ENCODE data around the gene SLC9A8.
"Not testable (repeated sequence)": the region's sequence is repeated elsewhere in the genome, so short reads cannot be mapped to it uniquely, and the experiment has no call there.

Gene SLC9A8

DNA sequence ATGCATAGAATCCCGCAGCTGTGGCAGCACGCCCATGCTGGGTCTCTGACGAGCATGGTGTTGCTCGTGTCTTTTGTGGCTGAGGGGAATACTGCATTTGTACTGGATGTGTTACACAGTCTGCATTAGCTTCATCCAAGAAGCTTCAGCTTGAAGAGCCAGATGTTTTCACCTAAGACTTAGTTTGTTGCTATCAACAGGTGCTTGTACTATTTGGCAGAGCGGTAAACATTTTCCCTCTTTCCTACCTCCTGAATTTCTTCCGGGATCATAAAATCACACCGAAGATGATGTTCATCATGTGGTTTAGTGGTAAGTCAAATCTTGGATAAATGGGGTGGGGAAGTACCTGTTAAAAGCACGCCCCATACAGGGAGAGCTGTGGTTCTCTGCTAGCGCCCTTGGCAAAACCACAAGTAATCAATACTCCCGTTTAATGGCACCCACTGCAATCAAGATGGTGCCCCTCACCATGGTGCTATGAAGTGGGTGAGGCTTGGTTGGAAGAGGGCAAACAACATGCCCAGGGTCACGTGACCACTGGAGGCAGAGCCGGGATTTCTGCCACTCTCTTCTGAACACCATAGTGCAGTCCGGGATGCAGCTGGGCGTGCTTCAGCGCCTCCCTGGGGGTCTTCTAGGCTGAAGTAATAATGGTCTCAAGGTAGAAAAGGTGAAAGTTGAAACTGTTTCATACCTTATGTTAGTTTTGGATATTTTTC lies 68.3 kb downstream of the SLC9A8 start:
- DNase-seq: no peak

DNA sequence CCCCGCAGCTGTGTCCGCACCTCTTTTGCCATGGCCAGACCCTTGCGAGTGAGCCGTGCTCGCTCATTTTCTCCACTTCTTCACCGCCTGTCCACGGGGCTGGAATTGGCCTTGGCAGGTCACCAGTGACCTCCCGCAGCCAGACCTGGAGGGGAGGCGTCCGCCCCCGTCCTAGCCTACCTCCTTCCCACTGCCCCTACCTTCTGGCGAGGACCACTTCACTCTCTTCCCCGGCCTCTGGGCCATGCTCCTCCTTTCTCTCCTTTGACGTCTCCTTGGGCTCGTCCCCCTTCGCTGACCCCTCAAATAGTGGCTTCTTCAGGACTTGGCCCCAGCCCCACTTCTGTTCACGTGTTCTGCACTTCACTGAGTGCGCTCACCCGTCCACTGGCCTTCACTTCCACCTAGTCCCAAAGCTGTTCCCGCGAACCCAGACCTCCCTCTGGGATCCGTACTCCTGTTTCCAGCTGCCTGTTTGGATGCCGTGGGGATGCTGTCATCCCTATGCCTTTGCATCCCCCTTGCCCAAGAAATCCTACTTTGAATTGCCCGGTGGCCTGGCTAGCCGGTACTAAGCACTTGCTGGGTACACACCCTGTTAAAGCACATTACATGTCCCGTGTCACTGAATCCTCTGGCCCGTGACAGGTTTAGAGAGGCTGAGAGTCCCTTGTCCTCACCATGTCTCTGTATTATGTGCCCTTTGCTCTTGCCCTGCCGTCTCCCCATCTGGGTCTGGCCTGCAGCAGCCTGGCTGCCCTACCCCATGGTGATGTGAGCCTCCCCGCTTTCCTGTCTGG lies 69.7 kb downstream of the SLC9A8 start:
- no peak for DNase-seq

DNA sequence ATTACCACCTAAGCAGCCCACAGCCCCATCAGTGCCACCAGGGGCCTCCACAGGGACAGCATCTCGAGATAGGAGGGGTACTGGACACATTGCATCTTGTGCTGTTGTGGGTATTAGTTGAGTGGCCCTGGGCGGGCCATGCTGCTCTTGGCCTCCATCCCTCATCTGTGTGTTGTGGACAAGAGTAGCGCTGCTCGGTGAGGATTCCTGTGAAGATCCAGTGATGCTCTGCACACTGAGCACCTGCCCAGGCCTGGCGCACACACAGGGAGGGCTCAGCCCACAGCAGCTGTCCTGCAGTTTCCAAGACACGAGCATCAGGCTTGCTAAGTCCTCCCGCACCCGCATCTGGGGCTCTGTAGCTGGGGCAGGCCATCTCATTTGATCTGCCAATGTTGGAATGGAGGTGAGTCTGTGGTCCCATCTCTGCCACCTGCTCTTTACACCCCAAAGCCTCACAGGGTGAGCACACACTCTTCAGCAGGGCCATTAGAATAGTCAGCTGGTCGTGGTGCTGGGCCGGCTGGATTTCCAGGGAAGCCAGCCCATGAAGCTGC lies 70.7 kb downstream of the SLC9A8 start:
- DNase-seq: no peak

DNA sequence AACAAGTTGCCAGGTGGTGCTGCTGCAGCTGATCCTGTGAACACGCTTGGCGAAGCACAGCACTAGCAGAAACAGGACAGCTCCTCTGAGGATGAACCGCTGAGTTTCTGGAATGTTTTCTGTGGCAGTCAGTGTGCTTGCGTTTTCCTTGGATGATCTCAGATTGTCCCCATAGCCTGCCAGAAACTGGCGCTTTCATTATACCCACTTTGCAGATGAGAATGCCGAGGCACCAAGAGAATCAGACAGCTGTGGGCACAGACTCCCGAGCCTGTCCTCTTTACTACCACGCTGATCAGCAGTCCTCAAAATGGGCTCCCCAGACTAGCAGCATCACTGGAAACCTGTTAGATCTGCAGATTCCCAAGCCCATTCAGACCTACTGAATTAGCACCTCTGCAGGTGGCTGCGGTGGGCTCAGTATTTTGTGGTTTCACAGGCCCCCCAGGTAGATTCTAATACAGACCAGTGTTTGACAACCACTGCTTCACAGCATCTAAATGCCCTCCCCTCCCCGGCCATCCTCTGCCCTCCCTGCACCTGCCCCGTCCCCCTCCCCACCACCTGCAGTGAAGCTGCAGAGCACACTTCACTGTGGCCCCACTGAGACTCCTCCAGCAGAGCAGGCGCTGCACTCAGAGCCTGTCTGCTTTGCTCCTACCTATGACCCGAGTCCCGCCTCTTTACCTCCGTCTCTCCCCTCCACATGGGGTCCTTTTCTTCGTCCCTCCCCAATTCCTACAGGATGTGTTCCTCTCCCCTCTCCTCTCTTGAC lies 73.1 kb downstream of the SLC9A8 start:
- no peak for DNase-seq

DNA sequence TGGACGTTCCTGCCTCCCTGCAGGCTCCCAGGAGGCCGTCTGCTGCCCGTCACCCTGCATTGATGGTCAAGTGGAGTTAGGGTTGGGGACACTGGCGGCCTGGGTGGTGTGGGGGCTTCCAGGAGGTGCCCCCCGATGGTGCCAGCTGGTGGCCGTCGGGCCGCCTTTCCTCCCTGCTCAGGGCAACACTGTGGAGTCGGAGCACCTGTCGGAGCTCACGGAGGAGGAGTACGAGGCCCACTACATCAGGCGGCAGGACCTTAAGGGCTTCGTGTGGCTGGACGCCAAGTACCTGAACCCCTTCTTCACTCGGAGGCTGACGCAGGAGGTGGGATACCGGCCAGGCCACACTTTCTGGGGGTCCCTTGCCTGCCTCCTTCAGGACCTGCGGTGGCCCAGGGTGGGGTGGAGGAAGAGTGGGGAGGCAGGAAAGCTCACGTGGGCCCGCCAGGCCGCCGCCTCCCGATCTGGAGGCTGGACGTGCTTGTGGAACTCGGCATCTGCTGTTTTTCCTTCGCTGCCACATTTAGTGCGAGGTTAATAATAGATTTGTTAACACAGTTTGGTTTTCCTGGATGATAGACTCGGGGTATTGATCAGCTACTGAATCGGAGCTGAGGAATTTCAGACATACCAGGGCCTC lies 74.1 kb downstream of the SLC9A8 start:
- DNase-seq: no peak

DNA sequence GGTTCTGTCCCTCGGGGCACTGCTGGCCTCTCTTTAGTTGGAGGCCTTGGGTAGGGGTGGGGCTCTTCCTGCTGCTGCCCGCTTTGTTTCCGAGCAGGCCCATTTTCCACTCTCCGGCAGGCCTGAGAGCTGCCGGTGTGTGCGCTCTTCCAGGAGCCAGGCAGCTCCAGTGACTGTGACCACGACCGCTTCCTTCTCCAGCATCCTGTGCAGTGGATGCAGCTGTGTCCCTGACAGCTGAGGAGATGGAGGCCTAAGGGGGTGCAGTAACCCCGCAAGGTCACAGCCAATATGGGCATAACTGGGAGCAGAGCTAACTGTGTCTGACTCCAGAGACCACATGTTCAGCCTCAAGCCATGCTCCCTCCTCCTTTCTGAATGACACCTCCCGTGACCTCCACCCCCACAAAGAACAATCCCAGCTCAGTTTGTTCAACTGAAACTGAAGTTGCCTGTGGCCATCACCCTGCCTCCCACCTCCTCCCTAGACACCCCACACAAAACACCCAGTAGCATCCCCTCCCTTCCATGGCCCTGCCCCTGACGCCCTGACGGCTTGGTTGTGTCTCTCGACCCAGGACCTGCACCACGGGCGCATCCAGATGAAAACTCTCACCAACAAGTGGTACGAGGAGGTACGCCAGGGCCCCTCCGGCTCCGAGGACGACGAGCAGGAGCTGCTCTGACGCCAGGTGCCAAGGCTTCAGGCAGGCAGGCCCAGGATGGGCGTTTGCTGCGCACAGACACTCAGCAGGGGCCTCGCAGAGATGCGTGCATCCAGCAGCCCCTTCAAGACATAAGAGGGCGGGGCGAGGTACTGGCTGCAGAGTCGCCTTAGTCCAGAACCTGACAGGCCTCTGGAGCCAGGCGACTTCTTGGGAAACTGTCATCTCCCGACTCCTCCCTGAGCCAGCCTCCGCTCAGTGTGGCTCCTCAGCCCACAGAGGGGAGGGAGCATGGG lies 74.9 kb downstream of the SLC9A8 start:
- no peak for DNase-seq

DNA sequence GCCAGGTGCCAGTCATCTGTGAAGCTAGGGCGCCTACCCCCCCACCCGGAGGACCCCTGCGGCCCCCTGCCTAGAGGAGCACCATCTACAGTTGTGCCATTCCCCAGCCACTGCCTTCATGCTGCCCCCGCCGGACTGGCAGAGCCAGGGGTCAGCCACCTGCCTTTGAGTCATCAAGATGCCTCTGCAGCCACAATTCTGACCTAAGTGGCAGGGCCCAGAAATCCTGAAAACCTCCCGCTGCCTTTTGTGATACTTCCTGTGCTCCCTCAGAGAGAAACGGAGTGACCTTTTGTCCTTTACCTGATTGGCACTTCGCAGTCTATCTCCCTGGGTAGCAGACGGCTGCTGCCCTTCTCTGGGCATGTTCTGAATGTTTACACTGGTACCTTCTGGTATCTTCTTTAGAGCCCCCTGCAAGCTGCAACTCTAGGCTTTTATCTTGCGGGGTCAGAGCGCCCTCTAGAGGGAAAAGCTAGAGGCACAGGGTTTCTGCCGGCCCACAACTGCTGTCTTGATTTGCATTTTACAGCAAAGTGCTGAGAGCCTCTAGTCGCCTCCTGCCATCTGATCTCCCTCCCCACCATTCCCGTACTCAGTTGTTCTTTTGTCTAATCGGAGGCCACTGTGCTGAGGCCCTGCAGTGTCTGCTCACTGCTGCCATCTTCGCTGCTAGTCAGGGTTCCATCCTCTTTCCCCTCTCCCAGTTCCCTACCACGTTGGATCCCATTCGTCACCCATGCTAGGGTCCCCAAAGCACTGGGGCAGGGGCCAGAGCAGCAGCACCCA lies 75.8 kb downstream of the SLC9A8 start:
- DNase-seq: no peak

DNA sequence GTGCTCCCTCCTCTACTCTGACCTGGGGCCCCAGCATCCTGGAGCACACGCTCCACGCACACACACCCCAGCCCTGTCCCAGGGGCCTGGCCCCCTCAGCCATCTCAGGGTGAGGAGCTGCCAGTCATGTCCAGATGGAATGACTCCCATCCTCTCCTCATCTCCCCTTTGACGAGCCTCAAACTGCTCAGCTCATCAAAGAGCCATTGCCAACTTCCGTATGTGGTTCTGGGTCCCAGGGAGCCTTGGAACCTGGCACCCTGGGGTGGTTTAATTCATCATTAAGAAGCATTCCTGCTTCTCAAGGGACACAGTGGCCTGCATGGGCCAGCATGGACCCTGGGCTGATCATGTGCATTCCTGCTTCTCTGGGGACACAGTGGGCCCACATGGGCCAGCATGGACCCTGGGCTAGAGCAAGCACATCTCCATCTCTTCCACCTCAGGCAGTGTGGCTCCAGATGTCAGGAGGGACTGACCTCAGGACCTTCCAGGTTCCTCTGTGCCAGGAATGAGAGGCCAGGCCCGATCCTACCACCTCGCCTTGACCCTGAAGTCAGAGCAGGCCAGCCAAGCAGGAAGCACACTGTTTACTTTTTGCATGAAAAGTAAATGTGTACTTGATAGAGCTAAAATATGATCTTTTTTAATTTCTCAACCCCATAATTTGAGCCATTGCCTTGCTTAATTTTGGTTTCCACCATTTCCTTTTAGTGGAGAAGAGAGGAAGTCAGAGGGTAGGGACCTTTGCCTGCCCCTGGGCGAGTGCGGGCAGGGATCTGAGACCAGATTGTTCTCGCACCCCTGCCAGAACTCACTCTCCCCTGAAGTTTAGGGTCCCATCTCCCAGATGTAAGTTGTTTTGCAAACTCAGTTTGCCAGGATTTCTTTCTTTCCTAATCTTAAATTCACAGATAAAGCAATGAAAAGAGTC lies 76.6 kb downstream of the SLC9A8 start:
- no peak for DNase-seq

DNA sequence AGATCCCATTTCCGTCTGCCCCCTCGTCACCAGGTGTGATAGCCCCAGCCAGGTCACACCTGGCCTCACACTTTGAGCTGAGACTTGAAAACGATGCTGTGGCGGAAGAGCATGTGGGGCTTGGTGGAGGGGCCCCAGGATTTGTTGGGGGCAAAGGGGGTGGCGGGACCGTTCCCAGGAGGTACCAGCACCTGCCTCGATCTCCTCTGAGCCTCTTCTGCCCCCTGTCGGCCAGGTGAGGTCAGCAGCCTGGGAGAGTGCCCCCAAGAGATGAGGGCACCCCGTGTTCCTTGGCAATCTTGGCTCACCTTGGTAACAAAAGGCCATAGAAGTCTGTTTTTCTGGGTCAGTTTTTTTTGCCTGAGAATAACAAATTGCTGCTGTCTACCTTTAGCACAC lies 77.3 kb downstream of the SLC9A8 start:
- DNase-seq: no peak

DNA sequence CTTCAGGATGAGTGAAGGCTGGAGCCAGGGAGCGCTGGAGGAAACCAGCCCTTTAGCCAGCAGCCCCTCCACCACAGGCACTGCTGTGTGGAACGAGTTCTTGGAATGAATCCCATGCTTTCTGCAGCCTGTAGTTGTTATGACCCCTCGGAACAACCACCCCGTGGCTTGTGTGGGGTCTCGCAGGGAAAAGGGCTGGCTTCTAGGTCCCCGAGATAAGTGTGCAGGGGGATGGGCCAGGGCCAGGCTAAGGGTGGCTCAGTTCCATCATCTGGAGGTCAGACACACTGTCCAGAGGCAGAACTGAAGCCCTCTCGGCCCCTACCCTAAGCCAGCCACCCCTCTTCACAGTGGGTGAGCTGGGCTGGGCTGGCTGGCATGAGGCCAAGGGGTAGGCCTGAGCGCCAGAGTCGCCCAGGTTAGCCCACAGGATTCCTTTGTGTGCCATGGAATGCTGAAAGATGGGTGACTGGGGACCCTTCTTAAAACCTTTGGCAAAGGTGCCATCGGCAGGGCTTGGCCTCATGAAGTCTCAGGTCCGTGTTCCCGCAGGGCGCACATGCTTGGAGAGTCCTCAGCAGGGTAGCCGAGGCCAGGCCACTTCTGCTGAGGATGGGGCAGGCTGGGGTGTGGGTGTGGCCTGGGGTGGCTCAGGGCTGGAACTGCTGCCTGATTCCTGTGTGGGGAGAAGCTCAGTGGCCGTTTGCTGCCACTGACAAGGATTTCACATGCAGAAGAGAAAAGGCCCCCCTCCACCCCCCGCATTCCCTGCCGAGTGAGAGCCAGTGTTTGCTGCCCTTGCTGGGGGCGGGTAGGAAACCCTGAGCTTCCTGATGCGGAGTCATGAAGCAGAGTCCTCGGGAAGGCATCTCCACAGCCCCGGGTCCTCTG lies 78.1 kb downstream of the SLC9A8 start:
- no peak for DNase-seq

DNA sequence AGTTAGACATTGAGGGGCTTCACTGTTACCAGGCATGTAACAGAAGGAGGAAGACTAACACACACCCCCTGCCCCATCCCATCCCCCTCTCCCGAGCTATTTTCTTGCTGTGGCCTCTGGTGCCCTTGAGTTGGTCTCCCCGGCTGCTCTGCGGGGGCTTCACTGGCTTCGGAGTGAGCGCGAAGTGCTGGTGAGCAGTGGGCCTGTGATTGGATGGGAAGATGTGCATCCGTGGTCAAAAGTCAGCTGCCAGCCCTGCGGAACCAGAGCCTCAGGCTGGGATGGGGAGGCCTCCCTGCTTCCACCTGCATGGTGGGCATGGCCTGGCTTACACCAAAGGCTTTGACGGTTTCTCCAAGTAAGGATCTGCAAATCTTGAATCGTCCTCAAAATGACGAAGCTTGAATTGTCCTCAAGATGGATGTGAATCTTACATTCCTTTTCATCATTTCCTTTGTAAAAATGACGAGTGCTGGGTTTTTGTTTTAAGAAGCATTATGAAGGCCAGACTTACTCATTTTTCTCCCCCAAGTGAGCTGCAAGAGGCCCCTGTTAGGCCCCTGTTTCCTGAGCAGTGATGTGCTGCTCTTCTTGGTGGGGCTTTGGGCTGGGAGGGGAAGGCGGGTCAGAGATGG lies 79.0 kb downstream of the SLC9A8 start:
- no peak for DNase-seq

DNA sequence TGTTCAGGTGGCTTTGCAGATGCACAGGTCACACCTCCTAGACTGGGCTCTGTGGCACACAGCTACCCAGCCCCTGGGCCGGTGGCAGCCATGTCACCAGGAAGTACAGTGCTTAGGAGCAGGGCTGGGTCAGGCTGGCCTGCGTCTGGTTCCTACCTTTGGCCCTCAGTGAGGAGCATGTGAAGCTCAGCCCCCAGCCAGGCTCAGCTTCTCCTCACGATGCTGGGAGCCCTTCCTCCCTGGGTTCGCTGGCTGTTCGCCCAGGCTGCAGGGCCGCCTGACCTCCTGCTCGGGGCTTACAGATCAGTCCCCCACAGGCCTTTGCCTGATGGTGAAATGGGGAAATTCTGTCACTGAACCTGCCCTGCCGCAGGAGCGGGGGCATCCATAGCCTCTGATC lies 79.6 kb downstream of the SLC9A8 start:
- no peak for DNase-seq

DNA sequence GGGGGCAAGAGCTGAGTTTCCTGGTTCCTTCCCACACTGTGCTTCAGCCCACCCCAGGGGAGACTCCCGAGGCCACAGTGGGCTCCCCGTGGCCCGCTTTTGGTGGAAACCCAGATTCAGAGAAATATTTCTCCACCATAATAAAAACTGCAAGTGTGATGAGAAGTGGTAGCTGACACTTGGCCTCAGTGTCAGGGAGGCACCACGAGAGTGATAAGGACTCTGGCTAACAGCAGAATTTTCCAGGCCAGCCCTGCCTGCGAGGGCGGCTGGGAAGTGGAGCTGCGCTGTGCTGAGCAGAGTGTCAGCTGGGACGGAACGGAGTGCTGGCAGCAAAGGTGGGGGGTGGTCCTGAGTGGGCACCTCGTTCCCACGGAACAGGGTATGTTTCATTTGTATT lies 80.2 kb downstream of the SLC9A8 start:
- DNase-seq: no peak

DNA sequence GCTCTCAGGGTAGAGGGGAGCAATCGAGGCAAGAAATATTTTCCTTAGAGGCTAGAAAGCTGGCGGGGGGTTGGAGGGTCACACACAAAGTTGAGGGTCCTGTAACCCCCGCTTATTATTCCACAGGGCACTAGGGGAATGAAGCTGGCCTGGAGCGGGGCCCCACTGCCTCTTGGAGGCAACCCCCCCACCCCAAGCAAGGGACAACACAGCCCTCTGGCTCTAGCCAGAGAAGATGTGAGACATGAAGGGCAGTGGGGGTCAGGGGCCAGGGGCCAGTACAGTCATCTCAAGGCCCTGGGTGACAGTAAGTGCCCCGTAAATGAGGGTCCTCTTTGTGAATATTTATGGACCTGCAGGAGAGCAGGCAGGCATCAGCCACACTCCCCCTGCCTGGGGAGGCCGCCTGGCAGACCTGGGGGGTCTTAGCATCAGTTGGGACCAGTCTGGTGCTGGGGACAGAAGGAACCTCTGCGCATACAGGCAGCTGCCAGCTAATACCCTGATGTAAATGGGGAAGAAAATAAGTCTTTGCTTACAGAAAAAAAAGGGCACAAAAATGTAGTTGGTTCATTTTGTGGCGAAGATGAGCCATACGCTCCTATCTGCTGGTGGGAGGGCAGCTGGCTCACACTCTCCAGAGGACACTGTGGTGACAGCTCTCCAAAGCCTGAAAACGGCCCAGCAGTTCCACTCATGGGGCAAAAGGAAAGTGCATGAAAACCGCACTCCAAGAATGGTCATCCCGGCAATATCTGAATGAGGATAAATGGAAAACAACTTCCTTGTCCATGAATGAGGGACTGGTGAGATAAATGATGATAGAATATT lies 80.8 kb downstream of the SLC9A8 start:
- no peak for DNase-seq

DNA sequence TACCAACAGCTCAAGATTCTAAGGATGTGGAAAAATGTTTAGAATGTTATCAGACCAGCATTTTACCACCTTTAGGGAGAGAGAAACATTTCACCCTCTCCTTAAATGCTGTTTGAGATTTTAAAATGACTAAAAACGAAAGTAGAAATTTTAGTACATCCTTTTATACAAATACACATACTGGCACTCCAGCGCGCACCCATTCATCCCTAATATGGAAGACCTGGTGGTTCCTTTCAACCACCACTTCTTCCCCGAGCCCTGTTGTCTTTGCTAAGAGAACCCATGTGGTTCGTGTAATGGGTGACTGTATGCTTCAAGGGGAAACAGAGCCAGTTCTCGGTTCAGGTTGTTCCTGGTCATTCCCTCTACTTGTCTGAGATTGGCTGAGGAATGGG lies 81.4 kb downstream of the SLC9A8 start:
- DNase-seq: no peak

DNA sequence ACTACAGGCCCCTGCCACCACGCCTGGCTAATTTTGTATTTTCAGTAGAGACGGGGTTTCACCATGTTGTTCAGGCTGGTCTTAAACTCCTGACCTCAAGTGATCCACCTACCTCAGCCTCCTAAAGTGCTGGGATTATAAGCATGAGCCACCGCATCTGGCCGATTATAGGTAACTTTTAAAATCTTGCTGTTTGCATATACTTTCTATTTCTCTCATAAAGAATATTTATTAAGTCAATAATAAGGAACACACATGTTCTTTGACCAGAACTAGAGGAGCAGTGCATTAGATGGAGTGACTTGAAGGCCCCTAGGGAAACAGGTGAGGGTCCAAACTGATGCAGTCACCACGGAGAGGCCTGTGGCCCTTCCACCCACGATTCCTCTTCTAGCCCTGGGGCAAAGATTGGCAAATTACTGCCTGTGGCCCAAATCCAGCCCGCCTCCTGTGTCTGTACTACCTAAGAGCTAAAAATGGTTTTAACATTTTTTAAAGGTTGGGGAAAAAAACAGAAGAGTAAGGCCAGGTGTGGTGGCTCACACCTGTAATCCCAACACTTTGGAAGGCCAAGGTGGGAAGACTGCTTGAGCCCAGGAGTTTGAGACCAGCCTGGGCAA lies 83.0 kb downstream of the SLC9A8 start:
- not testable (repeated sequence) for DNase-seq

DNA sequence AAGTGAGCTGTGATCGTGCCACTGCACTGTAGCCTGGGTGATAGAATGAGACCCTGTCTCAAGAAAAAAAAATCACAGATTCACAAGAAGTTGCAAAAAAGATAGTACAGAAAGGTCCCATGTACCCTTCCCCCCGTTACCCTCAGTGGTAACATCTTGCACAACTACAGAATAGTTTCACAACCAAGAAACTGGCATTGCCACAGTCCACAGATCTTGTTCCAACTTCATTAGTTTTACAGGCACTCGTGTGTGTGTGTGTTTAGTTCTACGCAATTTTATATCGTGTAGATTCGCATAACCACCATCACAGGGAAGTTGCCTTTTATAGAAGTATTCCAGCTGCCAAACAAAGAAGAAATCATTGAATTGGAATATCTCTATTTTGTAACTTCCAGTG lies 83.6 kb downstream of the SLC9A8 start:
- DNase-seq: no peak
